NCI-H345 (cell line): ENCODE results near the gene UMODL1.

Source experiments
- DNase-seq: peaks from one replicate; lab custom pipeline; 2025; lab: John Stamatoyannopoulos, UW

UMODL1 gene

DNA sequence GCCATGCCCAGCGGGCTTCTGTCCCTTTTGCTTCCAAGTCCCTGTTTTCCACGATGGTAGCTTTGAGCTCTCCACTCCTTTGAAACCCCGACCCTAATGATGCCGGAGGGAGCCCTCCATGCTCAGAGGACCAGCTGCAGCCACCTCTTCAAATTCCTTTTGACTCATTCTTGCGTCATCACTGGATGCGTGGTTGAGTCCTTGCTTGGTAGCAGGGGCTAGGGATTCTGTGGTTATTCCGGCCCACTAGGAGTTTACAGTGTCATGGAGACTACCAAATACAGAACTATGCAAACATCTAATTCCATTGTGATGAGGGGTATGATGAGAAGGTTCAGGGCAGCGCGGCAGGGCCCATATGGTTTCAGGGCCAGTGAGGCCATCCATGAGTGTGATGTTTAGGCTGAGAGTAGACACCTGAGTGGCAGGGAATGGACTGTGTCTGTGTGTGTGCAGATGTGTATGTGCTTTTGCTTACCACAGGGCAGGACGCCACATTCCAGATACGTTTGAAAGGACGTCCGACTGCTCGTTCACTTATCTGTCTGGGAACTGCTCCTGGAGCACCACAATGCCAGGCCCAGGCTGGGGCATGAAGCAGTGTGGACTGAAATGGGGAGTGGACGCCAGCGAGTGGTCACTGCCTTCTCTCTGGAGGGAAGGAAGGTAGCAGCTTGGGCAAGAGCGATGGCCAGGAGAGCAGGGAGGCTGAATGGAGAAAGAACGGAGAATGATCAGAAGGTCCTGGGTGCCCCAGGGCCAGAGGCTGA is 30.5 kb upstream of the UMODL1 start:
- no peak for DNase-seq

DNA sequence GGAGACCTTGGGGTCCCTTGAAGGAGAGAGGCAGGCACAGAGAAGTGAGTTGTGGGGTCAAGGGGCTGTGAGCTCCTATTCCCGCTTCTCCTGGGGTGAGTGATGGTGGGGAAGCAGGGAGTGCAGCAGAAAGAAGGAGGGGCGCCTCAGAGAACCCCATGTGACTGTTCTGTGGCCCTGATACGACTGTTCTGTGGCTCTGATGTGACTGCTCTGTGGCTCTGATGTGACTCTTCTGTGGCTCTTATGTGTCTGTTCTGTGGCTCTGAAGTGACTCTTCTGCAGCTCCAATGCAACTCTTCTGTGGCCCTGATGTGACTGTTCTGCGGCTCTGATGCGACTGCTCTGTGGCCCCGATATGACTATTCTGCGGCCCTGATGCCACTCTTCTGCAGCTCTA is 29.9 kb upstream of the UMODL1 start:
- no peak for DNase-seq

DNA sequence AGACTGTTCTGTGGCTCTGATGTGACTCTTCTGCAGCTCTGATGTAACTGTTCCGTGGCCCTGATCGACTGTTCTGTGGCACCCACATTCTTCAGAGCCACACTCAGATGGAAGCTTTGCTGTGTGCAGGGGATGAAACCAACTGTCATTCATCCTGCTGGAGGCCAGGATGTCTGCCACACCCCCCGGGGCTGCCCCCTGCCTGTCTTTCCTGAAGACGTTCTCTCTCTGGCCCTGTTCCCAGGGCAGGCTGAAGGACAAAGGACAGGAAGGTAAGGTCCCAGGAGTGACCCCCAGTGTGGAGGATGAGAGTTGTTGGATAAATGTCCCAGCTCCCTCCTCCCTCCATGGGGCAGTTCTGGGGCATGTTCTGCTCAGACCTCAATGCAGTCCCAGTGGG is 29.4 kb upstream of the UMODL1 start:
- no peak for DNase-seq

DNA sequence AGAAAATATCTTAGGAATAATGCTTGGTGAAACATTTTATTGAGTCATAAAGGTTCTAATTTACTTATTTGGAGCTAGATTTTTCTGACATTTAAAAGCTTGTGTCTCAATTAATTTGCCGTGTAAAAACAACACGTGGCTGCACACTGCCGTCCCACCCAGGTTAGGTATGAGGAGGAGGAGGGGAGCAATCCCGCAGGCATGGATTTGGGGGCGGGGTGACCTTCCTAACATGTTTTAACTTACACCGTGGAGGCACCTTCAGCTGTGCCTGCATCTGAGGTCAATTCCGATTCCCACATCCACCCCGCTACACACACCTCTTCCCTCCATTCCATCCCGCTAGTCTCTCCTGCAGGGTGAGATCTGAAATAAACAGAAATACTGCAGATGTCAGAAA is 28.5 kb upstream of the UMODL1 start:
- DNase-seq, result no peak

DNA sequence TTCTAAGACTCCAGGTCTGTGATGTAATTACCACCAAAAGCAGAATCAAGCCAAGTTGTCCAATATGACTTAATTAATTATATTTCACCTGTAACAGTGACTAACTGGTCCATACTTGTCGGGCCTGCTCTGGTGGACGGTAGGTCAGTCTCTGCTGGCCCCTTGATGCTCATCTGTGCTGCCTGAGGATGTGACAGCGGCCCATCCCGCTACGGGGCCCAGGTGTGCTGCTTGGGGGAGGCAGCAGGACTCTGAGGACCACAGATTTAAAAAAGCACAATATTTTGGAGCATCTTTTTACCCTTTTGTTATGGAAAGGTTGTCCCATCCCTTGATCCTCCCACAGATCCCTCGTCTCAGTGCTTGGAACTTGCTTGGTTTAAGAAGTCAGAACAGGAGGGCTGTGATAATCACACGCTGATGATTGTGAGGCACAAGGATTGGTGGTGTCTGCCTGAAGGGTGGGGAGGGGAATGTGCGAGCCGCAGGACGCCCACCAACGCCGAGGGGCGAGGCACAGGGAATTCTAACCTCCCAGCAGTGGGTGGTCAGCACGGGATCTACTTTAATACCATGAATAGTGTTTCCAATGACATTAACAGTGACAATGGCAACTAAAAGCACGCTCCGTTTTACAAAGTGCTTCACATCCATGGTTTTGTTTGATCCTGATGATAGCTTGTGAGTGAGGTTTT is 27.8 kb upstream of the UMODL1 start:
- no peak for DNase-seq

DNA sequence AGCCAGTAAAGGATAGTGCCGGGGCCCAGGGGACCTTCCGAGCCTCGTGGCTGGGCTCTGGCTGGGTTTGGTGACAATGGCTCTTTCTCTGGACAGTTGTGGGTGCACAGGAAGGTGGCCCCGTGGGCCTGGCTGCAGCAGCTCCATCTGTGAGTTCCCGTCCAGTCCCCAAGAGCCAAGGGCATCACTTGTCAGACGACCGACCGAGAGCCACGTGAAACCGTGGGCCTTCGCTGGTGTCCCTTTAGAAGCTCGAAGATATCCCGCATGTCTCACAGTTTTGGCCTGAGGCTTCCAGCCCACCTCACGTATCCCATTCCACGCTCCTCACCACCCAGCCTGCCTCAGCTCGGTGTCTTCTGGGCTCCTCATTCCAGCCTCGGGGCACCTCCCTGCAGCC is 27.2 kb upstream of the UMODL1 start:
- DNase-seq, result no peak

DNA sequence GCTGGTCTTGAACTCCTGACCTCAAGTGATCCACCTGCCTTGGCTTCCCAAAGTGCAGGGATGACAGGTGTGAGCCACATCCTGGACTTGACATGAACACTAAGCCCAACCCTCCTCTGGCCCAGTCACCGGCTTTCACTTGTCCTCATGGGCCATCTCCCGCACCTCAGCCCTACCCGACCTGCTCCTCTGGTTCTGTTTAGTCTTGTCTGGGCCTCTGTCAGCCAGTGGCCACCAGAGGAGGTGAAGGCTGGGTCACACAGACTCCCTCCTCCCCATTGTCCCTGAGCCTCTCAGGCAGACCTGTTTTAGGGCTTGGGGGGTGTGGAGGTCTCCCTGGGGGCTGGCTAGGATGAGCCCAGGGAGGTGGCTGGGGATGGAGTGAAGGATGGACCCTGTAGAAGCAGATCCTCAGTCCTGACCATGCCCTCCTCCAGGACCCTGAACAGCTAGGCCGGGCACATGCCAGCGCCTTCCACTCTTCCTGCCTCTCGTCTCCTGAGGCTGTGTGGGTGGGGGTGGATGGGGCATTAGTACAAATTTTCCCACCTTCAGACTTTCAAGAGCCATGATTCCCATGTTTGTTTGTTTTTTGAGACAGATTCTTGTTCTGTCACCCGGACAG is 26.1 kb upstream of the UMODL1 start:
- DNase-seq, result no peak

DNA sequence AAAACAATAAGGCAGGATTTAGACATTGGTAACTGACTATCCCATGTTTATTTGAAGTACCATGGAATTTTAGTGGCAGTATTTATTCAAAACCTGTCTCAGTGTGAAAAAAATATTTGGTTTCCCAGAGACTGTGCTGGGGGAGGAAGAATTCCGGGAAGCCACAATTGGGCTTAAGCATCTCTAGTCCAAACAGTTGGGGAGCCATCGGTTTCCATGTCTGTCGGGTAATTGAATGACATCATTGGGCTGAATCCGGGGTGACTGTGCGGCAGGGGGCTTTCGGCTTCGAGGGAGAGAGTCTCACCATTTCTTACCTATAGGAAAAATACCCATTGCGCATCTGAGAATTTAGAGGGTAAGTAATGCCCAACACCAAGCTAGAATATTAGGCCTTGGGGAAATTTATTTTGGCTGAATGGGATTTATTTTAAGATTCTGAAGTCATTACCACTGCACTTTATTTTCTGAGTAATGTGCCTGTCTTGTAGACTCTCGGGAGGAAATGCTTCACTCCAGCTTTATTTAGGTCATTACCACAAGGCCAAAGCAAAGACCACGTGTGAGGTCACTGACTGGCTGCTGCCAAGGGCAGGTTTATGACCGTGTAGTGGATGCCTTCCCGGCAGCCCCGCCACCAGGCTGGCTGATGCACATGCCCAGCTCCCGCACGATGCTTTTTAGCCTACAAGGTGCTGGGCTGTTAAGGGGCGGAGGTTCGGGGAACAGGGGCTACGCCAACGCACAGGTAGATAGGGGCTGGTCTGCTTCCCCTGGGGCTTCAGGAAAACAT is 23.1 kb upstream of the UMODL1 start:
- no peak for DNase-seq

DNA sequence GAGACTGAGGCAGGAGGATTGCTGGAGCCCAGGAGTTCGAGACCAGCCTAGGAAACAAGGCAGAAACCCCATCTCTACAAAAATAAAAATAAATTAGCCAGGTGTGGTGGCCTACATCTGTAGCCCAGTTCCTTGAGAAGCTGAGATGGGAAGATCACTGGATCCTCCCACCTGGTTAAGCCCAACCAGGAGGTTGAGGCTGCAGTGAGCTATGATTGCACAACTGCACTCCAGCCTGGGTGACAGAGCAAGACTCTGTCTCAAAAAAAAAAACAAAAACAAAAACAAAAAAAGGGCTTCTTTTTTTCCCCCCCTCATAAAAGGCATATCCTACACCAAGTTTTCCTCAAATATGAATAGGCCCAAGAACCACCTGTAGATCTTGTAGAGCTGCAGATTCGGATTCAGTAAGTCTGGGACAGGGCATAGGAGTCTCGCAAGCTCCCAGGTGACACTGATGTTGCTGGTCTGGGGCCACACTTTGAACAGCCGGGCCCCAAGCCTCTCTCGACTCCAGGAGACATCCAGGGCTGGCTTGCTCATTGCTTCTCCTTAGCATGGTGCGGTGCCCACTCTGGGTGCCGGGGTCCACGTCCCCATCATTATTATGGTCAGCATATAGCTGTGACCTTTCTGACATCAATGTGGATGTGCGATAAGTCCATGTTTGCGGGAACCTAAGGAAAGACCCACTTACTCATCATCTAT is 22.1 kb upstream of the UMODL1 start:
- no peak for DNase-seq

DNA sequence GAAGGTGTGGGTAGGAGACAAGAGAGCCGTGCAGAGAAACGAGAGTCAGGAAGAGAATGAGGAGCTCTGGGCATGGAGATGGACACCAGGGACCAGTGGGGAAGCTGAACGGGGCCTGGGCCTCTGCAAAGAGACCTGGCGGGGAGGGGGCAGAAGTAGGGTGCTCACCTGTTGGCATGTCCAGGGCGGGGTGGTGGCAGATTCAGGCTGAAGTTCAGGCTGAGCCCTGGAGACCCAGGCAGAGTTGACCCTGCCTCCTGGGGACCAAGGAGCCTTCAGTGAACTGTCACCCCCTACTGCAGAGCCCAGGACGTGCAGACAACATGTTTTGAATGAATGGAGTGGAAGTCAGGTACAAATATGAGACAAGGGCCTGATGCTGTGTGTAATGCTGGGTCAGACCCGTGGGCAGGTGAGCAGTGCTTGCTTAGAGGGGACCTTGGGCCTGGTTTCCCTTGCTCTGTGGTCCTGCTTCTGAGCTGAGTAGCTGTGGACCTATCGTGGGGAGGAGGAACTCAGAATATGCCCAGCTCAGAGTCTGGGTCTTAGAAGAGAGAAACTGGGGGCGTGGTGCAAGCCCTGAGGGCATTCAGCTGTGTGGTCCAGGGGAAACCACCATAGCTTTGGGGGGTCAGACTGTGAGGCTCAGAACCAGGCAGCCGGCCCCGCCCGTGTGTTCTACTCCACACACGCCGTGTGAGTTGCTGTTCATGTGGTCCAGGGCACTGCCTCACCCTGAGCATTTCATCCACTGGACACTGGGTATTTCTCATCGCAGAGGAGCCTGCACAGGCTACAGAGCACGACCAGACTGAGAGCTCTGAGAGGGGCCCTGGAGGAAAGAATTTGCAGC is 21.3 kb upstream of the UMODL1 start:
- no peak for DNase-seq

DNA sequence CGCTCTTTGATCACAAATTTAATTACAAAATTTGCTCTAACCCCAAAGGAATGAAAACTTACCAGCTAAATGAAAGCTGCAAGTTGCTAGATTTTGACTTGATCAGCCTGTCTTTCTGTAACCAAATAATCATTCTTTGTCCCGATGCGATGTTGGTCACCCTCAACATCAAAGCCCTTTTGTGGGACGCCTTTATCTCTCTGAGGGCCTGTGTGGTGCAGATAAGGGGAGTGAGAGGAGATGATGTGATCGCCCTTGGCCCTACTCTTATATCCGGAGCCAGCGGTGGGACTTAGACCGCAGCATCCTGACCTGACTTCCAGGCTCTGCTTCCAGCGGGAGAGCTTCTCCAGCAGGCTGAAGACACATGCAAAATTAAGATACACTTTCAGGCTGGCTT is 19.3 kb upstream of the UMODL1 start:
- no peak for DNase-seq

DNA sequence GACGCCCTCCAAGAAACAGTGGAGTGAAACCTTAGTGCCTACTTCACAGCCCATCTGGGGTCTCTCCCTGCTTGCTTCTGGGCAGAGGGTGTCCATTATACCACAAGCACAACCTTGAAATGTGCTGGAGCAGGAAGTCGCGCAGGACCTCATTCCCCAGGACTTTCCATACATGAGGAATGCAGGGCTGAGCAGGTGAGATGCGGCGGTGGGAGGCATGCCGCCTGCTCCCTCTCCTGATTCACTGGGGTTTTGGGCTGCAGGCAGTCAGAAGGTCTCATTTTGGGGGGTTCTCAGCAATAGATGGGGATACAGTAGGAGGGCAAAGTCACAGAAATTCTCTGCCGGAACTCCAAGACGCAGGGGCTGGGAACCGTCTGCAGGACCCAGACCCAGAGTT is 15.7 kb upstream of the UMODL1 start:
- no peak for DNase-seq

DNA sequence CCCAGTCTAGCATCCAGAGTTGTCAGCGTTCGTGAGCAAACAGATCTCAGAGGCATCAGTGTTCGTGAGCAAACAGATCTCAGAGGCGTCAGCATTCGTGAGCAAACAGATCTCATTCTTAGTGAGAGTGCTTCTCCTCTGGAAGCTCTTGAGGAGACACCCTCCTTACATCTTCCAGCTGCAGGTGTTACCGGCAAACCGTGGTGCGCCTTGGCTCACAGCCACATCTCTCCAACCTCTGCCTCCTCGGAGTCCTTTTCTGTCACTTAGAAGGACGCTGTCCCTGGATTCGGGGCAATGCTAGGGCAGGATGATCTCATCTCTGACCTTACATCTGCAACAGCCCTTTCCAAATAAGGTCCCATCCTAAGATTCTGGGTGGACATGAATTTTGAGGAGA is 14.6 kb upstream of the UMODL1 start:
- peak; percentile 91 for DNase-seq

DNA sequence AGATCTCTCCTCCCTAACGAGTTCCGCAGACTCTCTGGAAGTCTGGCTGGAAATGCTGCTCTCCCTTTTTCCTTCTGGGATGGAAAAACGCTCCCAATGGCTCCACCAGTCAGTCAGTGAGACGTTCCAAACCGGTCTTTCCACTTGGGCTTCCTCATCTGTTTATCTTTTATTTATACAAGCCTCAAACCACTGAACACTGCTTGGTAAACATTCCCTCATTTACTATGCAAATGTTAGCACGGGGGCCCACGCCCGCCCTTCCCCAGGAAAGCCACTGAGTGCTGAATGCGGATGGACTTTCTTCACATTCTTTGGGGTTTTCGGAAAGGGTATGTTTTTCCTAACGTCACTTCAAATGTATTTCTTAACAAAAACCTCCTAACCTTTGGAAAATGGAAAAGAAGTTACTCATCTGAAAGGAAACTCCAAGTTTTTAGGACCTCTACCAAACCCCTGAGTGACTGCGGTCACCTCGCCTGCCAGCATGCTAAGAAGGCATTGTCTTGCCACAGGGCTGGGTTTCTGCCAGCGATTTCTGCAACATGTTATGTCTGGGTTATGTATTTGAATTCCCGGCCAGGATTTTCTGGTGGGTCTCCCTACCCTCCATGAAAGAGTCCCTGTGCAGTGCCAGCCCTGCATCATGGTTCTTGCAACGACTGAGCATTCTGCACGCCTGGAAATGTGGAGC is 14.0 kb upstream of the UMODL1 start:
- DNase-seq, result peak; percentile 99

DNA sequence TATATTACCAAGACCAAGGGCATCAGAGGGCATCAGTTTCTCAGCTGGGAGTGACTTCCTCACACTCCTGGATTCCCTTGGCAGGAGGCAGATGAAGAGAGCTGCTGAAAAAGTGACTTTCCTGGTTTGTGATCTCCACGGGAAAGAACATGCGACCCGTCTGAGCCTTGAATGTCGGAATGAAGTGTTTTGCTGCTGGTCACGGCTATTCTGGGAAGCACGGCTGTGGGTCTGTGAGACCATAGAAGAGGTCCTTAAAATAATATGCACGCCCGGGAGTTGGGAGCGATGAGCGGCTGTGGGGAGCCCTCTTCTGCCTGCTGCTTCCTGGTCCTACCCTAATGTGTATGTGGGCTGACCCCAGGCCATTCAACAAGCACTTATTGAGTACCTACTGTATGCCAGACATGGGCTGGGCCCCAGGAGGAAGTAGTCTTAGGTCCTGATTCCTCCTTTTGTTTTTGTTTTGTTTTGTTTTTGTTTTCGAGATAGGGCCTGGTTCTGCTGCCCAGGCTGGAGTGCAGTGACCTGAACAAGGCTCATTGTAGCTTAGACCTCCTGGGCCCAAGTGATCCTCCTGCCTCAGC is 13.2 kb upstream of the UMODL1 start:
- peak; percentile 56 for DNase-seq

DNA sequence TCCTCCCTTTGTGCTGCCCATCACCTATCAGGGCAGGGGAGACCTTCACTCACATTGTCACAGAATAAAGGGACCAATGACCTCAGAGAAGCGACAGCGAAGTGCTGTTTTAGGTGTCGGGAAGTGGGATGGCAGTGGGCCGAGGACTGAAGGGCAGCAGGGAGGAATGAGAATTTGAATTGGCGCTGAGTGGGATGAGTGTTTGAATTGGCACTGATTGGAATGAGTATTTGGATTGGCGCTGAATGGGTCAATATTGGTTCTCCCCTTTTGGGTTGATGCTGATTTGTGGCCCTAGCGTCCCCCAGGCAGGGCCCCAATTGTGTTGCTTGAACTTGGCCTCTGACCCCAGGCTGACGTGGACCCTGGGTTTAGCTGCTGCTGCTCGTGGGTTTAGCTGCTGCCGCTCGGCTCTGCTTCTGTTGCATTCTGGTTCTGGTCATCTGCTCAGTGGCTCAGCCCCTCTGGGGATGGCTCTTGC is 12.4 kb upstream of the UMODL1 start:
- DNase-seq, result peak; percentile 28

DNA sequence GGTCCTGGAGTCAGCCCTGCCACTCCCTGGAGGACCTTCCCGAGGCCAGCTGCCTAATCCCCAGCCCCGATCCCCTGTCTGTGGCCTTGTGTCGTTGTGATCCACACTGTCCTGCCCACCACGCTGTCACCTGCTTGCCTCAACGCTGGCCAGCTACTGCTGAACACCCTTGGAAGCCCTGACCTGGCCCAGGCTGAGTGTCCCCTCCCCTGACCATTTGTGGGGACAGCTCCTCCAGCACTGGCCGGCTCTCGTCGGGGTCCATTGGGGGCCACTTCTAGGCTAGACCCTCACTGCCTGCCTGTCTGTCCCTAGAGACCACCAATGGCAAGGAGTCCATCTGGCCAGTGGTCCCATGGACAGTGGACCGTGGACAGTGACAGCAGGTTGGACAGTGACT is 12.0 kb upstream of the UMODL1 start:
- no peak for DNase-seq

DNA sequence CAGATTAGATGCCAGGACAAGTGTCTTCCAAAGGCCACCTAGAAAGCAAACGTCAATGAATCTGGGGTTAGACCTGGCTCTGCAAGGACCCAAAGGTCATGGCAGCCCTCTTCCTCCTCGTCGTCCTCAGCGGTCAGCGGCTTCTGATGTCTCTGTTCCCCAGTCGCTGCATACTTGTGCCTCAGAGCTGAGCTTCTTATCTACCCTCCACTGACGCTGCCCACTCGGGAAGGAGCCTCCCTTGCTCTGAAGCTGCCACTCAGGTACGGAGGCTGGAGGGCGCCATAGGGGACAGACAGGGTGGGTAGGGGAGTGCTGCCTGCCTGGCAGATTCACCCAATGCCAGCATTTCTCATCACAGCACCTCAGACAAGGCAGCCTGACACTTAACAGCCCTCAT is 11.4 kb upstream of the UMODL1 start:
- no peak for DNase-seq

DNA sequence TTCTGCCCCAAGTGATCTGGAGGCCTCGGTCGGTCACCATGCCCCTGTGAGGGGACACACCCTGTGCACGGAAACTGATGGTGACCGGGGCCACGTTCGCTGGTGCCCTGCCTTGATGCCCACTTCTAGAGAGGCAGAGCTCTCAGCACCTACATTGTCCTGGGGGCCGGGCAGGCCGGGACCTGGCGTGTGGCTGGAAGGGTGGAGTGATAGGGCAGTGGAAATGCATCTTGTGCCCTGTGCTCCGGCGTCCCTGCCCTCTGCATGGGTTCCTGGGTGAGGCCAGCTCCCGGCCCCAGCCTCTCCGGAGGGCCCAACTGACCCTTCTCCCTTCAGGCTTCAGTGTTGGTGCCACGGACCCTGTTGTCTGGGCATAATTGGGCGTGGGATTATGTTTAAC is 11.0 kb upstream of the UMODL1 start:
- no peak for DNase-seq
